NT2/D1 (cell line): ENCODE results near the gene MYO1D.

ENCODE experiments used
- DNase-seq: peaks from one replicate; pipeline ENCODE4 v3.0.0-alpha.2; 2011; ENCODE audit warnings: low read depth, low spot score
- H3K27me3 ChIP-seq: 2 replicates; pipeline ENCODE4 v1.6.0; 2011; ENCODE audit warnings: mild to moderate bottlenecking; ENCODE audit not compliant: insufficient read length, insufficient read depth
- H3K36me3 ChIP-seq: 2 replicates; pipeline ENCODE4 v1.6.1; 2011; ENCODE audit warnings: mild to moderate bottlenecking, low read length, mixed read lengths; ENCODE audit not compliant: insufficient read depth, insufficient read length
- H3K4me1 ChIP-seq: 2 replicates; pipeline ENCODE4 v1.5.1; 2011; ENCODE audit not compliant: insufficient read depth, insufficient read length
- H3K4me3 ChIP-seq: 2 replicates; pipeline ENCODE4 v1.5.1; 2011; ENCODE audit warnings: low read depth; ENCODE audit not compliant: insufficient read length
- H3K9ac ChIP-seq: 2 replicates; pipeline ENCODE4 v1.6.0; 2011; ENCODE audit warnings: low read depth; ENCODE audit not compliant: insufficient read length
- H3K9me3 ChIP-seq: 2 replicates; pipeline ENCODE4 v1.5.1; 2011; ENCODE audit warnings: mild to moderate bottlenecking, low read length; ENCODE audit not compliant: insufficient read depth
- SUZ12 ChIP-seq: IDR thresholded peaks from 2 replicates; pipeline ENCODE4 v1.6.1; 2011; ENCODE audit not compliant: insufficient read length, insufficient read depth; ENCODE audit errors: extremely low read depth
- YY1 ChIP-seq: IDR thresholded peaks from 2 replicates; pipeline ENCODE4 v1.6.1; 2011; ENCODE audit not compliant: insufficient read length, insufficient read depth
- ZNF274 ChIP-seq: IDR thresholded peaks from 2 replicates; pipeline ENCODE4 v1.6.1; 2011; ENCODE audit warnings: mild to moderate bottlenecking, low read depth, low read length

Gene MYO1D

GRCh38 chr17:32805029-32805976 is 71.6 kb downstream of the MYO1D start:
- no peaks in the 10 kb centered on the region for H3K4me1 ChIP-seq
- H3K4me3 ChIP-seq: no peak overlapping the region
- H3K9ac ChIP-seq: no peak overlapping the region
- H3K9me3 ChIP-seq: no peaks in the 10 kb centered on the region
- H3K36me3 ChIP-seq: no peaks in the 10 kb centered on the region
- no peaks in the 10 kb centered on the region for H3K27me3 ChIP-seq
- no peak for DNase-seq
- TF ChIP-seq SUZ12 (no peak), ZNF274 (no peak), YY1 (no peak)

DNA sequence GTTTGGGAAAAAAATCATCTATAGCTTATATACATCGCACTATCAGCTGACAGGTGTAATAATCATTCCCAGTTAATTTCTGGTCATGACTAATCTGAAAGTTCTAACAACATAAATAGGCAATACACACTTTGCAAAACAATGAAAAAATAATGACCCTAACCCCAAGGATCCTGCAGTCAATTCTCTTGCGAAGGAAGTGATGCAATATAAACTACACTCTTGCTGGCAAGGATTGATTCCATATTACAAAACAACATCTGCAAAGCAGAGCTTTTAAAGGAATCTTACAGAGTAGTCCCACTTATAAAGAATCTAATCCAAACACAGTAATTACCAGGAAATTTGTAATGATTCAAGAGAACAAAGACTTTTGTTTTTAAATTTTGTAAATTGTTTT is 73.4 kb downstream of the MYO1D start:
- Histone ChIP-seq H3K4me3 (no peak overlapping the region), H3K27me3 (no peaks in the 10 kb centered on the region), H3K4me1 (no peaks in the 10 kb centered on the region), H3K9me3 (no peaks in the 10 kb centered on the region), H3K9ac (no peak overlapping the region), H3K36me3 (no peaks in the 10 kb centered on the region)
- no peak for DNase-seq
- TF ChIP-seq ZNF274 (no peak), YY1 (no peak), SUZ12 (no peak)

- Histone ChIP-seq H3K9ac (no peak overlapping the region), H3K9me3 (no peaks in the 10 kb centered on the region), H3K4me3 (no peak overlapping the region), H3K27me3 (no peaks in the 10 kb centered on the region), H3K36me3 (no peaks in the 10 kb centered on the region), H3K4me1 (no peaks in the 10 kb centered on the region)
- DNase-seq: no peak
- no peak for TF ChIP-seq YY1
- no peak for TF ChIP-seq SUZ12
- no peak for TF ChIP-seq ZNF274
Measured at GRCh38 chr17:32802306-32802705, 74.6 kb downstream of the MYO1D start.

GRCh38 chr17:32801641-32802040 is 75.3 kb downstream of the MYO1D start:
- Histone ChIP-seq H3K9me3 (no peaks in the 10 kb centered on the region), H3K4me1 (no peaks in the 10 kb centered on the region), H3K27me3 (no peaks in the 10 kb centered on the region), H3K4me3 (no peak overlapping the region), H3K36me3 (no peaks in the 10 kb centered on the region), H3K9ac (no peak overlapping the region)
- DNase-seq: no peak
- TF ChIP-seq YY1: no peak
- TF ChIP-seq SUZ12: no peak
- no peak for TF ChIP-seq ZNF274

- TF ChIP-seq SUZ12 (no peak), ZNF274 (no peak), YY1 (no peak)
- Histone ChIP-seq H3K36me3 (no peaks in the 10 kb centered on the region), H3K4me1 (no peaks in the 10 kb centered on the region), H3K9ac (no peak overlapping the region), H3K27me3 (no peaks in the 10 kb centered on the region), H3K4me3 (no peak overlapping the region), H3K9me3 (no peaks in the 10 kb centered on the region)
- no peak for DNase-seq
Measured at GRCh38 chr17:32801193-32801592, 75.7 kb downstream of the MYO1D start.

- no peak for DNase-seq
- no peaks in the 10 kb centered on the region for H3K9me3 ChIP-seq
- H3K9ac ChIP-seq: no peak overlapping the region
- no peaks in the 10 kb centered on the region for H3K27me3 ChIP-seq
- H3K4me1 ChIP-seq: no peaks in the 10 kb centered on the region
- TF ChIP-seq YY1 (no peak), SUZ12 (no peak), ZNF274 (no peak)
- H3K36me3 ChIP-seq: no peaks in the 10 kb centered on the region
- H3K4me3 ChIP-seq: no peak overlapping the region
Measured at GRCh38 chr17:32798938-32799337, 78.0 kb downstream of the MYO1D start.

DNA sequence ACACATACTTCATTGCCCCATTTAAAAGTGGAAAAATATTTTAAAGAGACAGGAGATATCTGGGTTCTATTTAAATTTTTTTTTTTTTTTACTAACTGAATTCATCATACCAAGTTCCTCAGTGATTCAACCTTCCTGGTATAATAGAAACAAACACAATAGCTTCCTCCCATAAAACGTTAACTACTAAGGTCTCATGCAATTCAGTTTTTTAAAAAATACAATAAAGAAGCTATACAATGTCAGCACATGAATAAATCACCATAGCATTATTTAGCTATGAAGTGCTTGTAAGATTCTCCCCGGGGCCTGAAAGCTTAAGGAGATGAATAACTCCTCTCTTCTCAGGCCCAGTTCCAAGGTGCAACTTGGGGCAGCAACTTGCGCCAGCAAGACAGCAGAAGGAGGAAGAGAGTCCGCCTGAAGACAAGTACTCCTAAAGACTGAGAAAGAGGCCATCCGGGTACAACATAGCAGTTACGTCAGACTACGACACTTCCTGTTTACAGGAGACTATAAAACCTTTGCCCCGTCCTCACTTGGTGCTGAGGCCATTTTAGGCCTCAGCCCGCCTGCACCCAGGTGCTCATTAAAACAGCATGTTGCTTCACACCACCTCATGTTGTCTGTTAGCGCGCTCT is 81.5 kb downstream of the MYO1D start:
- TF ChIP-seq YY1 (no peak), SUZ12 (no peak), ZNF274 (no peak)
- Histone ChIP-seq H3K27me3 (no peaks in the 10 kb centered on the region), H3K9ac (no peak overlapping the region), H3K4me3 (no peak overlapping the region), H3K4me1 (no peaks in the 10 kb centered on the region), H3K9me3 (no peaks in the 10 kb centered on the region), H3K36me3 (no peaks in the 10 kb centered on the region)
- DNase-seq: no peak
